C4-2B (cell line): ENCODE data around the gene LIG3.

Source experiments
- CTCF ChIP-seq: fragments of 450-650 bp; conservative IDR thresholded peaks from 2 replicates; pipeline ENCODE4 v1.5.1; 2017; ENCODE audit warnings: mild to moderate bottlenecking
- ZFX ChIP-seq: fragments of 450-650 bp; IDR thresholded peaks from 2 replicates; pipeline ENCODE4 v1.6.1; 2017

- no peak for TF ChIP-seq CTCF
- no peak for TF ChIP-seq ZFX
These were observed 50.5 kb downstream of the LIG3 start for GRCh38 chr17:35030780-35031179.
